ENCODE results near the gene ID2.

Gene ID2

GRCh38 chr2:8647462-8647857 lies 34.4 kb upstream of the ID2 start:
- no peak for DNase-seq (ENCODE audit: low read depth in 2 of 2, low spot score in 1 of 2)

- no peak for DNase-seq (ENCODE audit: low read depth in 2 of 2, low spot score in 1 of 2)
Measured at GRCh38 chr2:8648441-8649213, 33.2 kb upstream of the ID2 start.

GRCh38 chr2:8649718-8650117 lies 32.1 kb upstream of the ID2 start:
- DNase-seq (ENCODE audit: low read depth in 2 of 2, low spot score in 1 of 2): no peak

- DNase-seq (ENCODE audit: low read depth in 2 of 2, low spot score in 1 of 2): no peak
Measured at GRCh38 chr2:8650256-8650655, 31.6 kb upstream of the ID2 start.

GRCh38 chr2:8652774-8653426 lies 29.0 kb upstream of the ID2 start:
- no peak for DNase-seq (ENCODE audit: low read depth in 2 of 2, low spot score in 1 of 2)

GRCh38 chr2:8653485-8653884 lies 28.4 kb upstream of the ID2 start:
- DNase-seq (ENCODE audit: low read depth in 2 of 2, low spot score in 1 of 2): no peak

- no peak for DNase-seq (ENCODE audit: low read depth in 2 of 2, low spot score in 1 of 2)
Measured at GRCh38 chr2:8654041-8654440, 27.8 kb upstream of the ID2 start.

- no peak for DNase-seq (ENCODE audit: low read depth in 2 of 2, low spot score in 1 of 2)
Measured at GRCh38 chr2:8654483-8654882, 27.4 kb upstream of the ID2 start.

- no peak for DNase-seq (ENCODE audit: low read depth in 2 of 2, low spot score in 1 of 2)
Measured at GRCh38 chr2:8656160-8656641, 25.7 kb upstream of the ID2 start.

- no peak for DNase-seq (ENCODE audit: low read depth in 2 of 2, low spot score in 1 of 2)
Measured at GRCh38 chr2:8656811-8657210, 25.0 kb upstream of the ID2 start.

GRCh38 chr2:8657423-8658062 lies 24.3 kb upstream of the ID2 start:
- DNase-seq (ENCODE audit: low read depth in 2 of 2, low spot score in 1 of 2): no peak

- no peak for DNase-seq (ENCODE audit: low read depth in 2 of 2, low spot score in 1 of 2)
Measured at GRCh38 chr2:8658064-8658862, 23.6 kb upstream of the ID2 start.

GRCh38 chr2:8659092-8659734 lies 22.6 kb upstream of the ID2 start:
- no peak for DNase-seq (ENCODE audit: low read depth in 2 of 2, low spot score in 1 of 2)

- DNase-seq (ENCODE audit: low read depth in 2 of 2, low spot score in 1 of 2): no peak
Measured at GRCh38 chr2:8659735-8660492, 21.9 kb upstream of the ID2 start.

- DNase-seq (ENCODE audit: low read depth in 2 of 2, low spot score in 1 of 2): no peak
Measured at GRCh38 chr2:8661235-8661634, 20.6 kb upstream of the ID2 start.

- no peak for DNase-seq (ENCODE audit: low read depth in 2 of 2, low spot score in 1 of 2)
Measured at GRCh38 chr2:8661736-8662135, 20.1 kb upstream of the ID2 start.

- no peak for DNase-seq (ENCODE audit: low read depth in 2 of 2, low spot score in 1 of 2)
Measured at GRCh38 chr2:8662239-8662879, 19.5 kb upstream of the ID2 start.

GRCh38 chr2:8663997-8664396 lies 17.9 kb upstream of the ID2 start:
- DNase-seq (ENCODE audit: low read depth in 2 of 2, low spot score in 1 of 2): no peak

GRCh38 chr2:8666581-8666980 lies 15.3 kb upstream of the ID2 start:
- no peak for DNase-seq (ENCODE audit: low read depth in 2 of 2, low spot score in 1 of 2)

Data from stimulated activated CD8-positive, alpha-beta memory T cell treated with anti-CD3 and anti-CD28 coated beads, Interleukin-4, amount 100 ng/mL, for 1 hour (primary cell).